Measurements from ENCODE around the gene ACP7.
"Not testable (repeated sequence)": the region's sequence is repeated elsewhere in the genome, so short reads cannot be mapped to it uniquely, and the experiment has no call there.

ACP7 gene

DNA sequence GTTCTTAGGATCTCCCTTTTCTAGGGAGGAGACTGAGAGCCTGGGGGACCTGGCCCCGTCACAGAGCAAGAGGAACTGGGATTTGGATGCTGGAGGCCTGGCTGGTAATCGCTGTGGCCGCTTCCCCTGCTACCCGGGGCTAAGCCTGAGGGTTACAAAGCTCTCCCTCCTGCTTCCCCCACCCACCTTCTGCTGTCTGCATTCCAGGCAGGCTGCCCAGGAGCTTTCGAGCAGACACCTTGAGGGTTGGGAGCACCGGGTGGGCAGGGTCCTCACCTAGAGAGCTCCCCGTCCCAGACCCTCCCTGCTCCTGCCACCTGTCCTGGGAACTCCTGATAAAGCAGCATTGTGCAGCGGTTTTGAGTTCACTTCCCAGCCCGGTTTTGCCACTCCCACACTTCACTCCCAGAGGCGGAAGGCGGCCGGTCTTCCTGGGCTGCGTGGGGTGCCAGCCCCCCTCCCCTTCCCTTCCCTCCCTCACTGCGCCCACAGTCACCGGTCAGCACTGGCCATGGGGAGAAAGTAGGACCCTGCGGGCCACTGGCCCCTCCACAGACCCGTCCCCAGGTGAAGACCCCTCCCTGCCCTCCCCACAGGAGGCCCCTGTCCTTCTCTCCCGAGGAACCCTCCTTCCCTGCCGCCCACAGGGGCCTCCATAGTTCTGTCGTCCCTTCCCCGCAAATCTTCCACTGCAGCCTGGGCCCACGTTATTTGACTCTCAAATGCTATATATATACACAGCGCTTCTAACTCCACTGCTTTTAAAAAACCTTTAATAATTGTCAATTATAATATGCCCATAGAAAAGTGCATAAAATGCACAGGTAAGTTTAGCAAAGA, 49.5 kb downstream of the ACP7 start:
- DNase-seq, result no peak

DNA sequence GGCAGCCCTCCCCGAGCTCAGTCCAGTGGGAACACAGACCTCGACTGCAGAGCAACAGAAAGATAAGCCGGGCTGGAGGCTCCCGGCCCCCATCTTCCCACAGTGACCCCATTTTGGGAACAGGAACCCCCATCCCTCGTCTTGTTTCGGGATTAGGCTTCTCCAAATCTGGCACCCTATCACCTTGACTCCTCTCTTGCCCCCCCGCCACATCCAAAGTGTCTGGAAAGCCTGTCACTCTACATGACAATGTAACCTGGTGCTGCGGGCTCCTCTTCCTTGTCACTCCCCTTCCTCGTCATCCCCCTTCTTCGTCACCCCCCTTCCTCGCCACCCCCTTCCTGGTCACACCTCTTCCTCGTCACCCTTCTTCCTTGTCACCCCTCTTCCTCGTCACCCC, 51.5 kb downstream of the ACP7 start:
- no peak for DNase-seq

DNA sequence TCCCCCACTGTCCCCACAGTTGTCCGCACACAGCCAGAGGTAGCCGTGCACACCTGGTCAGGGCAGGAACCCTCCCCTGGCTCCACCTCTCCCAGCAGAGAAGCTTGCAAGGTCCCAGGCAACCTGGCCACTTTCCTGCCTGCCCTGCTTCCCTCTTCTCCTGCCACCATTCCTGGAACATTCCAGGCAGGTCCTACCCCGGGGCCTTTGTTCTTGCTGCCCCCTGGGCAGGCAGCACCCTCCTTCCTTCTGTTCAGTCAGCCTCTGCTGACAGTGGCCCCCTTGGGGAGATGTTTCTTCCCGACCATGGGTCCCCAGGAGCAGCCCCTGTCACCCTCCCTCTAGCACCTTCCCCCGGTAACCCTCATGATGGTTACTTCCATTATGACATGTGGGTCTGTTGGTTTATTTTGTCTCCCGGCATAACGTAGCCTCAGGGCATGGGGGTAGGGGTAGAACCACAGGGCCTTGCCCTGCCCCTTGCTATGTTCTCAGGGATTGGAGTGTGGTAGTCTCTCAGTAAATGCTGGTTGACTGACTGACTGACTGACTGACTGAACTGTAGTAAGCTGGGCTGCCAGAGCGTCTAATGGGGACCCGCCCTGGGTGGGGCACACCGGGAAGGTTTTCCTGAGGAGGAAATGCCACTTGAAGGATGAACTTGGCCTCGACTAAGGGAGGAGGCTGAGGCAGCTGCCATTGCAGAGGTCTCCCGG, 52.2 kb downstream of the ACP7 start:
- DNase-seq, result peak; percentile 86

DNA sequence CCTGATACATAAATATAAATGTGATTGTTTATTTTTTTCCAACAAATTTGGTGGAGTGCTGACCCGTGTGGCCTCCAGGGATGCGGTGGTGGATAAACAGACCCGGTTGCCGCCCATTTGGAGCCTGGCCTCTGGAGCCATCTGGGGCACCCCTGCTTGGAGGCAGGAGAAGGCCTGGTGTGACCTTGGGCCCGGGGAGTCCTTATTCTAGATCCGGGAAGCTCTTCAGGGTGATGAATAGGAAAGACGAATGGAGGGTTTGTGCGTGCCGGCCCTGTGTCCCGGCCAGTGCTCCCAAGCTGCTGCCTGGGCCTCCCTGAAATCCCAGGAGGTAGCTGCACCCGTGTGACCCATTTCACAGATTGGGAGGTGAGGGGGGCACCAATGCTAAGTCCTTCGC, 53.0 kb downstream of the ACP7 start:
- no peak for DNase-seq

DNA sequence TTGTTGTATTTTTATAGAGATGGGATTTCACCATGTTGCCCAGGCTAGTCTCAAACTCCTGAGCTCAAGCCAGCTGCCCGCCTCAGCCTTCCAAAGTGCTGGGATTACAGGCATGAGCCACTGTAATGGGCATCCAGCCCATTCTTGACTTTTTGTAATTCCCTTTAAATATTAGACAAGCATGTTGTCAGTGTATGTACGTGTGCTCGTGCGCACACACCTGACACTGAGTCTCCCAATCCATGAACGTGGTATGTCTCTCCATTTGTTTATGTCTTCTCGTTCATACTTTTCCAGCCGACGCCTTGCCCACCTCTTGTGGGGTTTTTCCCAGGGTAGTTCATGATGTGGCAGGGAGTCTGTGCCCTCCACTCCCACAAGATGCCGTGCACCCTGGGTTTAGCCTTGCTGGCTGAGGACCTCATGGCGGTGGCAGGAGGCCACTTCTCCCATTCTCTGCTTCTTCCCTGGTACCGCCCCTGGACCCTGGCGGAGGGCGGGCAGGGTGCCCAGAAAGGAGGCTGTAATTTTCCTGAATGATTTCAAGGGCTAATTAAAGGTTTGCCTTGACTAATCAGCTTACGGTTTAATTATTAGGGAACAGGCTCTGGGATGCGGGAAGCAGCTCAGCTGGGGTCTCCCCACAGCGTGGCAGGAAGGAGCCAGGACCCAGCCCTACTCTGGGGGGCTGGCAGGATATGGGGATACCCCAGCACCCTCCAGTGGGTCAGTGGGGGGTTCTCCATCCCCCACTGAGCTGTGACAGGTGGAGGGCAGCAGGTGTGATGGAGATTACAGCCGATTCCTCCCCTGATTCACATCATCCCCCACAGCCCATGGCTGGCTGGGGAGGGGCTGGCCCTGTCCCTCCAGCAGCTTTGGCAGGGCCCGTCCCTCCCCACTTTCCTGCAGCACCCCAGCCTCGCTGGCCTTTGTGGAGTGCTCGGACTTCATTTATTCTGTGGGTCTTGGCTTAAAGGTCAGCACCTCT, 54.3 kb downstream of the ACP7 start:
- DNase-seq, result no peak

DNA sequence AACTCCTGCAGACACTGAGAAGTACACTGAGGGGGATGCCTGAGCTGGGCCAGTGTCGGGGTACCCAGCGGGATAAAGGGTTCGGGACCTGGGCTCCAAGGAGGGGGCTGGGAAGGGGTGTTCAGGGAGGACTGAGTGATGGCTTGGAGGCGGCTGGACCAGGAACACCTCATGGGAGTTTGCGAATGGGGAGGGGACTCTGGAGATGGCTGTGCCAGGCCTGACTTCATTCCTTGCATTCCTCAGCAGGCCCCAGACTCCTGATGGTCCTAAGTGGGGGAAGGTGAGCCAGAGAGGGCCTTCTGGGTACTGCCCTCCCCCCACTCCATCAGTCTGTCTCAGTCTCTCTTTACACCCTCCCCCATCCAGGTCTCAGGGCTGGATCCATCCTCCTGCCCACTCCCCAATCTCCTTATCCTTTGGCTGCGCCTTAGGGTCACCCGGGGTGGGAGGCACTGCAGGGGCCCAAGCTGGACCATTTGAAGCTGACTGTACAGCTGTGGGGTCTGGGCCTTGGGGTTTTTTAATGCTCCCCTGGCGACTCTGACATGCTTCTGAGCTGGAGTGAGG, 55.2 kb downstream of the ACP7 start:
- DNase-seq, result no peak

DNA sequence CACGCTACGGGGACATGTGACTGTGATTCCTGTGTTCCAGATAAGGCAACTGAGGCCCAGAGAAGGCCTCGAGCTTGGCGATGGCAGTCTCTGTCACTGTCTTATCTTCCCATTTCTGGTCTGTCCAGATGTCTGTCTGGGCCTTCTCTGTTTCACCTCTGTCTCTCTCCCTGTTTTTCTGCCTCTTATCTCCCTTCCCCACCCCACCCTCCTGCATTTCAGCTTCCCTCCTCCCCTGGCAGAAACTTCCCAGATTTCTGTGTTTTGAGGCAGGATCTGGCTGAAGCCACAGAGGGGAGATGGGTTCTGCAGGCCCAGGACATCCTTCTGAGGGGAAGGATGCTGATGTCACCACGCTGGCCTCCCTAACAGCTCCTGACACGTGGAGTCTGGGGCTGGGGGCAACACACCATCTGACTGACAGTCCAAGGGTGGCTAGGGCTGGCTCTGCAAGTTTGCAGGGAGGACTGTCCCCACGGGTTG, 55.8 kb downstream of the ACP7 start:
- no peak for DNase-seq

DNA sequence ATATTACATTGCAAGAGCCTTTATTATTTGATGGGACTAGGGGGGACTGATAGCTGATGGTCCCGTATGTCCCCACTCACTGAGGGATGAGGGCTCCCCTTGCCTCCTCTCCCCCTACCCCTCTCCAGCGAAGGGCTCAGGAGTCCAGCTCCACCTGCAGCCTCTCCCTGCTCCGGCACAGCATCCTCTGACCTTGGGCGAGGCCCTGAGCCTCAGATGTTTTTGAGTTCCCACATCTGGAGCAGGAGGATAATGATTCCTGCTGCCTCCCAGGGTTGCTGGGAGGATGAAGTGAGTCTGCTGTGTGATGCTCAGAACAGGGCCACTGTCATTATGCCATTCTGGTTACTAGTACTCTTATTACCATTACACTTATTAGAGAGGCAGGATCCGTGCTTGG, 56.4 kb downstream of the ACP7 start:
- no peak for DNase-seq

DNA sequence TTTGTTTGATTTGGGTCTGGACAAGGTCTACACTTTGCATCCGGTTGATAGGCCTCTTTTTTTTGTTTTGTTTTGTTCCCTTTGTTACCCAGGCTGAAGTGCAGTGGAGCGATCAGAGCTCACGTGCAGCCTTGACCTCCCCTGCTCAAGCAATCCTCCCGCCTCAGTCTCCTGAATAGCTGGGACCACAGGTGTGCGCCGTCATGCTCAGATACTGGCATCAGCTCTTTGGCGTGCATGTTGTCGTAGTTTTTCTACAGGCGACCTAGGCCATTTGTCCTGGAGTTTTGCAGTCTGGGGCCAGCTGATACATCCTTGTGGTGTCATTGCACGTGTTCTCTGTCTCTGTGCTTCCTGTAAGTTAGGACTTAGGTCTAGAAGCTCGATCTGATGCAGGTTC, 57.8 kb downstream of the ACP7 start:
- DNase-seq, result no peak

DNA sequence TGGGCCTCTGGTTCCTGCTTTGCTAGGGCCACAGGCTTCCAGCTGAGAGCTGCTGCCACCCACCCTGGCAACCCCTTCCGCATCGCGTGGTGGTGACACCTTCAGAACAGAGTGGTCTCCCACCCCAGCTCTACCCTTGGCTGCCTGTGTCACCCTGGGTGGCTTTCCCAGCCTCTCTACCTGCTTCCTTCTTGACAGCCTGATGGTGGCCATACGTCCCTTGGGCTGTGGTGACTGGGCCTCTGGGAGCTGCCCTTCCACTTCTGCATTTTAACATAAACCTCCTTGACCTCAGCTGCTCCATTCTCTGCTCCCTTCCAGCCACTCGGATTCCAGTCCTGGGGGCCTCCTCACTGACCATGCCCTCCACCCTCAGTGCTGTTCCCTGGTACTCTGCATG, 58.5 kb downstream of the ACP7 start:
- DNase-seq, result no peak

DNA sequence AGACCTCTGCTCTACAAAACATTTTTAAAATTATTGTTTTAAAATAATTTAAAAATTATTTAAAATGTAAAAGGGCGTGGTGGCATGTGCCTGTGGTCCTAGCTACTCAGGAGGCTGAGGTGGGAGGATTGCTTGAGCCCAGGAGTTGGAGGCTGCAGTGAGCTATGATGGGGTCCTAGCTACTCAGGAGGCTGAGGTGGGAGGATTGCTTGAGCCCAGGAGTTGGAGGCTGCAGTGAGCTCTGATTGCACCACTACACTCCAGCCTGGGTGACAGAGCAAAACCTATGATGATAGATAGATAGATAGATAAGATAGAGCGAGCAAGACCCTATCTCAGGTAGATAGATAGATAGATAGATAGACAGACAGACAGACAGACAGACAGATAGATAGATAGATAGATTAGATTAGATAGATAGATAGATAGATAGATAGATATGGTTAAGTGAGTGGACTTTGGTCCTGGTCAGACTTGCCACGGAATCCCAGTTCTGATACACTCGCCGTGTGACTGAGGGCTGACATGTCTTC, 59.7 kb downstream of the ACP7 start:
- not testable (repeated sequence) for DNase-seq

DNA sequence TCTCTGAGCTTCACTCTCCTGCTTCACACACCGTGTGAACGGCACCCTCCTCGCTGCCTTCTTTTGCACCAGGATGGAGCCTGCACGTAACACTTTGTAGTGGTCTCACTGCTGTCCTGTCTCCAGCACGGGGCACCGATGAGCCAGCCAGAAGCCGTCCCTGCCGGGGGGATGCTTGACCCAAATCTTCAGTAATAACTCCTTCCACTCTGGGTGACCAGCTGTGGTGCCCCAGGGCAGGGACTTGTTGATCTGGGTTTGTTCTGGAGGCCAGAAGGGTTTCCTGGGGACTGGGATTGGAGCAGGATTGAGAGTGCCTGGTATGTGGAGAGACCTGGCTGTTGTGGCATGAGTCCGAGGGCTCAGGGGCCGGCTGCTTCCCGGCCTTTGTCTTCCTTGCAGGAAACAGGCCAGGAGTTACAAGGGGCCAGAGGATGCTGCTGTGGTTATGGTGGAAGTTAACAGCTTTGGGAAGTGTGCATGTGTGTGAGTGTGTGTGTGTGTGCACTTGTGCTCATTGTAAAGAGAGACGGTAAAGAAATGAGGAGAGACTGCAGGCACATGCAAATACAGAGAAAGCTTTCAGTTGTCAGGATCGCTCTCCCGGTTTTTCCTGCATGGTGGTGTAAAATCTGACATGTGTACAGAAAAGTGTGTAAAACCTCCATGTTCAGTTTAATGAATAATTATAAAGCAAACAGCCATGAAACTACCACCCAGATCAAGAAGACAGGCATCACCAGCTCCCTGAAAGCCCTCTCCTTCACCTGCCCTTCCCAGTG, 60.3 kb downstream of the ACP7 start:
- DNase-seq, result no peak

DNA sequence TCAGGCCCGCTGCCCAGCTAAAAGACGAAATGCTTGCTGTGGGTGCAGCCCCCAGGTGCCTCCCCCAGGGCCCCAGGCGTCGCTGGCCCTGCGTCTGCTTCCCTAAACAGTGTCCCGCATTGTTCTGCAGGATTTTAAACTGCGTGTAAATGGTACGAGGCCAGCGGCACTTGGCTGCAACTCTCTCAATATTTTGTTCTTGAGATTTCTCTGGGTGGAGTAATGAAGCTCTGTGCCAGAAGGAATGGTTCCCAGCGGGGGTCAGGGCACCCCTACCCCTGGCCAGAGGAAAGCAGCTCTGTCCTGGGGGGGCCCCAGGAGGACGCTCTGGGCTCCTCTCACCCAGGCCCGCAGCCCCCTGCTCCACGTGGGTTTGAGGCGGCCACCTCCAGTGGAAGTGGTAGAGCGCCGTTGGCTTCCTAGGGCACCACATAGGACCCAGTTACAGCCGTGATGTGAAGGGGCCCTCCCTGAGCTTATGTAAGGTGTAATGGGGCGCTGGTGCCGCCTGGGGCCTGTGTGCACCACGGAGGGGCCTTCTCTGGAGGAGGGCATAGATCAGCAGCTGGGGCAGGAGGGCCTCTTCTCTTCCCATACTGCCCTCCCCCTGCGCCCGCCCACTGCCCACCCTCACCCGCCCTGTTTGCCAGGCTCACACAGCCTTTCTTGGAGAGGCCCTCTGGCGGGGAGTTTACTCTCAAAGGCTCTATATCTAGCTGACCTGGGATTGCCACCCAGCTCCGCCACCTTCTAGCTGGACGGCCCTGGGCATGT, 61.2 kb downstream of the ACP7 start:
- DNase-seq, result no peak

DNA sequence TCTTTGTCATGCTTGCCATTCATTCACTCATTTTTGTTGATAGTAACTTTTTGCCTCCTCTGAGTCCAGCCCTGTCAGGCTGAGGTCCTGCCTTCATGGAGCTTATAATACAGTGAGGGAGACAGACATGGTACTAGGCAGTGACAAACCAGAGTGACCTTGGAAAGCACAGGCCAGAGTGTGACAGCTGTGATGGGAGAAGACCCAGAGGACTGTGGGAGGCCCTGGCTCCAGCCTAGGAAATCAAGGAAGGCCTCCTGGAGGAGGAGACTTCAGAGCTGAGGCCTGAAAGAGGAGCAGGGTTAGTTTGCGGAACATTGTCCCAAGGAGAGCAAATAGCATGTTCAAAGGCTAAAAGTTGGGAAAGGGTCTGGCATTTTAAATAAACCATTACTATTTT, 61.9 kb downstream of the ACP7 start:
- no peak for DNase-seq

DNA sequence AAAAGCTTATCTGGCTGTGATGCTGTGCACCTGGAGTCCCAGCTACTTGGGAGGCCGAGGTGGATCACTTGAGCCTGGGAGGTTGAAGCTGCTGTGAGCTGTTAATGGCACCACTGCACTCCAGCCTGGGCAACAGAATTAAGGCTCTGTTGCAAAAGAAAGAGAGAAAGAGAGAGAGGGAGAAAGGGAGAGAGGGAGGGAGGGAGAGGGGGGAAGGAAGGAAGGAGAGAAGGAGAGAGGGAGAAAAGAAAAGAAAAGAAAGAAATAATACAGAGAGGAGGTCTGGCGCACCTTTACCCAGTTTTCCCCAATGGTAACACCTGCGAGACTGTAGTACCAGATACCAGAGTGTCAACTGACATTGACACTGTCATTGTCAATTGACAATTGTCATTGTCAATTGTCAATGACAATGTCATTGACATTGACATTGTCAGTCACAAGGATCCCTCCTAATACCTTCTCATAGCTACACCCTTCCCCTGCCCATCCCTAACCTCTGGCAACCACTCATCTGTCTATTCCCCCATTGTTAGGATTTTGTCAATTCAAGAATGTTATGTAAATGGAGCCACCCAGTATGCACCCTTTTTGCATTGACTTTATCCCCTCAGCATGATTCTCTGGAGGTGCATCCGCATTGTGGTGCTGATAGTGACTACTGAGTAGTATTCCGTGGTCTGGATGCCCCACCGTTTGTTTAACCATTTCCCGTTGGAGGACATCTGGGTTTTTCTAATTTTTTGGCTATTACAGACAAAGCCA, 62.7 kb downstream of the ACP7 start:
- DNase-seq, result no peak

DNA sequence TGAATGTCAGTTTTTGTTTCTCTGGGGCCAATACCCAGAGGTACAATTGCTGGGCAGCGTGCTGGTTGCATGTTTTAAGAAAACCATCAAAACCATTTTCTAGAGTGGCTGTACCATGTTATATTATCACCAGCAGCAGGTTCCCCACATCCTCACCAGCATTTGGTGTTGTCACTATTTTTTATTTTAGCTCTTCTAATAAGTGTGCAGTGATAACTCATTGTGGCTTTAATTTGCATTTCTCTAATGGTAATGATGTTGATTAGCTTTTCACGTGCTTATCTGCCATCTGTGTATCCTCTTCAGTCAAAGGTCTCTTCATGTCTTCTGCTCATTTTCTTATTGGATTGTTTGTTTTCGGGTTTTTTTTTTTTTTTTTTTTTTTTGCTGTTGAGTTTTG, 63.3 kb downstream of the ACP7 start:
- DNase-seq, result no peak

DNA sequence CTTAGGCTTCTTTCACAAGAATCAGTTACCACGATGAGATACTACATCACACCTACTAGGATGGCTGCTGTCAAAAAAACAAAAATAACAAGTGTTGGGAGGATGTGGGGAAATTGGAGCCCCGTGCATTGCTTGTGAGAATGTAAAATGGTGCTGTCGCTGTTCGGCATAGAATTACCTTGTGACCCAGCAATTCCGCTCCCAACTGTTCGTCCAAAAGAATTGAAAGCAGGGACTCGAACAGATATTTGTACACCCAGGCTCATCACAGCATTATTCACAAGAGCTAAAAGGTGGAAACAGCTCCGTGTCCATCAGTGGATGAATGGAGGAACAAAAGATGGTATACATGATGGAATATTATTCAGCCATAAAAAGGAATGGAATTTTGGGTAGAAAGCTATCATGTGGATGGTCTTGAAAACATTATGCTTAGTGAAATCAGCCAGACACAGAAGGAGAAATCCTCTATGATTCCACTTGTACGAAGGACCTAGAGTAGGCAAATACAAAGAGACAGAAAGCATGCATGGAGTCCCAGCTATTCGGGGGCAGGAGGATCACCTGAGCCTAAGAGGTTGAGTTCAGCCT, 64.9 kb downstream of the ACP7 start:
- DNase-seq, result no peak

DNA sequence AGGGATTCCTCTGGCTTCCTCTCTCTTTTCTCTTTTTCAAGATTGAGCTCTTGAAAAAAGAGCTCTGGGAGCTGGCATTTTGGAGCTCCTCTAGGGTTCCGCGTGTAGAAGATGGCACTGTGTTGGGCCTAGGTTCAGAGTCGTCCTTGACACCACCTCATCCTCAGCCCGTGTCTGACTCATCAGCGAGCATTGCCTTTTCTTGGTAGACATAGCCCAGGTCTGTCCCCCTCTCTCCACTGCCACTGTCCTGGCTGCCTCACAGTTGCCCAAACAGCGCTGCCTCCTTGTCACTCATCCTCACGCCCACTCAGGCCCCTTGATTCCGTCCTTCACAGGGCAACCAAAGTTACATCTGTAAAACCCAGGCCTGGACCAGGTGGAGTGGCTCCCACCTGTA, 66.1 kb downstream of the ACP7 start:
- DNase-seq, result no peak

DNA sequence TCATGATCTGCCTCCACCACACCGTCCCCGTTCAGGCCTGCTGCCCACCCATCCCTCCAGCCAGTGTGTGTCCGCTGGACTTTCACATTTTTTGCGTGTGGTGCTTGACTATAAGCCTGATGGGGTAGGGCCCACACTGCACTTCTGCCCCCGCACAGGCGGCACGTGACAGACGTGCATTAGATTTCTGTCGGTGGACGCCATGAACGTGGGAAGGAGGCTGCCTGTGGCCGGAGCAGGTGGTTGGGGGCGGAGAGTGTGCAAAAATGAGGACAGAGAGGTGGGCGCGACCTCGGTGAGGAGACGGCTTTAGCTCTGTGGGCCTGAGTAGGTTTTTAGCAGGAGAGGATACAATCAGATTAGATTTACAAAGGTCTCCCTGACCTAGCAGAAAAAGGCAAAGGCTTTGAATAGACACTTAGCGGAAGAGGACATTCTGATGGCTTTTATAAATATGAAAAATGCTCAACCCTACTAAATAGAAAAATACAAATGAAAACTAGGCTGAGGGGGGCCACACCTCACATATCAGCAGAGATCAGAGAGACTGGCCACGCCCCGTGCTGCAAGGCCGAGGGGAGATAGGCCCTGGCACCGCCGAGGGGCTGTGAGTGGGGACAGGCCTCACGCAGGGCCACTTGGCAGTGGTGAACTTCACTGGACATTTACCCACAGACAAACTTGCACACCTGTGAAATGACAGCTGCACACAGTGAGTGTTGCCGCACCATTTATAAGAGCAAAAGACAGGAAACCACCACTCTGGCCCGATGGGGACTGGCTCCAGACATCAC, 66.8 kb downstream of the ACP7 start:
- DNase-seq, result no peak

All from 8988T (cell line).